HPDE6-E6E7 (cell line): ENCODE results near the gene DNHD1.
A peak's percentile ranks its signal among the peaks of the same experiment; 100 is the strongest.
"Not testable (repeated sequence)": the region's sequence is repeated elsewhere in the genome, so short reads cannot be mapped to it uniquely, and the experiment has no call there.

ENCODE experiments used
- DNase-seq: peaks from one replicate; pipeline ENCODE4 v3.0.0; 2011; ENCODE audit warnings: missing footprints; ENCODE audit errors: extremely low spot score

Gene DNHD1

DNA sequence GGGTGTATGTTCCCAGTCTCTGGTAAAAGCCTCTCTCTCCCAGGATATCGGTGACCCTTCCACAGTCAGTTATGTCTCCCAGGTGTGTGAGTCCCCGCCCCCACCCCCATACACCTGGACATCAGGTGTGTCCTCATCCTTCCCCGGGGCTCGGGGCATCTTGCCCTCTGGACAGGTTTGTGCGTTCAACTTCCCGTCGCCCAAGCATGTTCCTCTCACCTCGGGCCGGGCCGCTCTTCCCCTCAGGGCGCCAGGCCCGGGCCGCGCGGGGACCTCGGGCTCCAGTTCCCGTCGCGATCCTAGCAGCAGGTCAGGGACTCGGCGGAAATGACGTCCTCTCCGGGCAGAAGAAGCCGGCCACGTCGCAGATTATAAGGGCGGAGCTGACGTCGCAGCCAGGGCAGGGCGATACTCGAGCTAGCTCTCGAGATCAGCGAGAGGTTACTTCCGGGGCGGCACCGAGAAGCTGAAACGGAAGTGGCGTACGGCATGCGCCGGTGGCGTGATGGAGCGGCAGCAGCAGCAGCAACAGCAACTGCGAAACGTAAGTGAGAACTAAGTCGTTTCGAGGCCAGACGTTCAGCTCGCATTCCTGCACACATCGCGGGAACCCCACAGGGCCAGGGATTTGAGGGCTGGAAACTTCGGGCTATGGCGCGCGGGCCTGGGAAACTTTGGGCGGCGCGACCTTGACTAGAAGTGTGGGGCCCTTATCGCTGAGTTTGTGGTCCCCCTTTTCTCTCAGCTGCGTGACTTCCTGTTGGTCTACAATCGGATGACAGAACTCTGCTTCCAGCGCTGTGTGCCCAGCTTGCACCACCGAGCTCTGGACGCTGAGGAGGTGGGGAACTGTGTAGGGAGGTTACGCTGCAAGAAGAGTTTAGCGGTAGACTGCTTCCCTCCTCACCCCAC, 15.8 kb upstream of the DNHD1 start, which contains the start of the genes ARFIP2 and TIMM10B:
ARFIP2 (minus strand) TSS at position 320 of the 912 bp plus-strand sequence. CDS start 910 bp downstream, outside the sequence.
TIMM10B (plus strand) TSS at position 490 of the 912 bp plus-strand sequence; CDS start at position 506, 16 bp downstream.
- peak; percentile 98 for DNase-seq

DNA sequence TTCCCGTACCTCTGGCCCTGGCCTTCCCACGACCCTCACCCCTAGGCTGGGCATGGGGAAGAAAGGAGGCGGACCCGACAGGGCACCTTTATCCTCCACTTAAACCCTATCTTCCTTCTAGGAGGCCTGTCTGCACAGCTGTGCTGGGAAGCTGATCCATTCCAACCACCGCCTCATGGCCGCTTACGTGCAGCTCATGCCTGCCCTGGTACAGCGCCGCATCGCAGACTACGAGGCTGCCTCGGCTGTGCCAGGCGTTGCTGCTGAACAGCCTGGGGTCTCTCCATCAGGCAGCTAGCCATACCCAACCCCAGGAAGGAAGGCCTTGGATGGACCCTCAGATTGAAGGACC, 15.2 kb upstream of the DNHD1 start:
- no peak for DNase-seq

DNA sequence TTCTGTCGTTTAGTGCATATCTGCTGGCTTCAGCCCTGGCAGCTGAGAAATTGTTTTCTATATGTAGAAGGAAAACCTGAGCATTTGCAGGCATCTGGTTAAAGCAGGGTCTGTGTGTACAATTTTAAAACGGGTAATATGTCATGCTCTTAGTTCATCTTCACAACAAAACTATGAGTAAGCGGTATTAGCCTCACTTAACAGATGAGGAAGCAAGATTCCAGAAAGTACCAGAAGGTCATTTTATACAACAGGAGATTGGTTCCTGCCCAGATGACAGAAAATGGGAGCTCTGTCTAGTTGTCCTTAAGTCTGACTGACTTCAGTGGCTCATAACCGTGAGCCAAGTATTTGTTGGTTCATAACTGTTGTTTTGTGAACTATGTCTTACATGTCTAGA, 14.6 kb upstream of the DNHD1 start:
- no peak for DNase-seq

DNA sequence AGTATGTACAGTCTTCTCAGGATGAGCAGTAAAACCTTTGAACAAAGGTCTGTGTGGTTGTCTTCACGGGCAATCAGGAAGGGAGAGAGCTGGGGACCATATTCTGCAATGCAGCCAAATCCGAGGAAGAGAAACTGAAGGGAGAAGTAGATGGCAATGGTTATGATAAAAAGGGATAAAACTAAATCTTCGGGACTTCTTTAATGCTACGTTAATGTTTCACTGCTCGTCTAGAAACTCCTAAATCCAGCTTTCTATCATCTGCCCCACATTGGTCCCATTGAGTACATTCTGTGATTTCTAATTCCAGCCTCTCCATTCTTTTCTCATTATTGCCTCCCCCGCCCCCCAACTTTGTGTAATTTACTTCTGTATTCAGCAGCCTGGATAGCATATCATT, 14.1 kb upstream of the DNHD1 start:
- DNase-seq = no peak

DNA sequence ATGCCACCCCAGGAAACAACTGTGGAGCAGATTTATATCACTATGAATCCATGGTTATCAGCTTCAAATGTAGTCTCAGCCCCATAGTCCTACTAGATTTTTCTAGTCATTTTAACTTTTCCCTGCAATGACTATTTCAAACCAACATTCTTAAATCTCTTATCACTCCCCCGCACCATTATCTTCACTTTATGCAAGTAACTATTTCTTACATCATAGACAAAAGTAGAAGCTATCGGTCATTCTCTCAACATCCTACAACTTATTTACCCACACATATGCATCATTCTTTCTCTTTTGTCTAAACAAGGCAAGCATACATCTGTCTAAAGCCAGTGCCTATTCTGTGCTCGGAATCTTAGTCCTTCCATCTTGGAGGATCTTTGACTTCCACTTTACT, 11.4 kb upstream of the DNHD1 start:
- no peak for DNase-seq

DNA sequence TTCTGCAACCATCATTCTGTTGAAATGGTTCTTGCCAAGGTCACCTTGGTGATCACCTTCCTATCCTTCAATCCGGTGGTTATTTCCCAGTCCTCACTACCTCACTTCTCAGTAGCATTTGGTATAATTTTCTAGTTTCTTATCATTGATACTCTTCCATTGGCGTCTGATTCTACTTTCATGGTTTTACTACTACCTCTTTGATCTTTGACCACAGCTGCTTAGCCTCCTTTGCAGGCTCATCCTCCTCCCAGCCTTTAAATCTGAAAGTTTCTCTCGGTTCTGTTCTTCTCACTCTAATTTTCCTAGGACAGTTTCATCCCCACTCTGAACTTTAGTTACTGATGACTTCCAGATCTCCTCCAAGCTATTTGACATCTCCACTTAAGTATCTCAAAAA, 10.8 kb upstream of the DNHD1 start:
- no peak for DNase-seq

DNA sequence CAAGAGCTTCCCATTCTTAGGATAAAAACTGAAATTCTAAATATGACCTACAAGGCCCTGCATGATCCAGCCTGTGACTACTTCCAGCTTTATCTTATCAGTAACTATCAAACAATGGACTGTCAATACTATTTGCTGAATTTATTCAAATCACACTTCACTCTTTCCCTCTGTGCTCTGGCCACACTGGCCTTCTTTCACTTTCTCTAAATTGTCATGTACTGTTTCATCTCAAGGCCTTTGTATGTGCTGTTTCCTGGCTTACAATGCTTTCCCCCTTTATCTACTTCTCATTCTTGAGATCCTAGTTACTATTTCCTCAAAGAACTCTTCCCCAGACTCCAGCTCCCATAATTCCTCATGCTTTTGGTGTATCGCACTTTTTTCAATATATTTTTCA, 10.1 kb upstream of the DNHD1 start:
- DNase-seq = no peak

DNA sequence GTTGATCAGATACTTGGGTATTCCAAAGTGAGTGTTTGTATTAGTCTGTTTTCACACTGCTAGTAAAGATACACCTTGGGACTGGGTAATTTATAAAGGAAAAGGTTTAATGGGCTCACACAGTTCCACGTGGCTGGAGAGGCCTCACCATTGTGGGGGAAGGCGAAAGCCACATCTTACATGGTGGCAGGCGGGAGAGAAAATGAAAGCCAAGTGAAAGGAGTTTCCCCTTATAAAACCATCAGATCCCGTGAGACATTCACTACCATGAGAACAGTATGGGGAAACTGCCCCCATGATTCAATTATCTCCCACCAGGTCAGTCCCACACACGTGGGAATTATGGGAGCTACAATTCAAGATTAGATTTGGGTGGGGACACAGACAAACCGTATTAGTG, 8.7 kb upstream of the DNHD1 start:
- no peak for DNase-seq

DNA sequence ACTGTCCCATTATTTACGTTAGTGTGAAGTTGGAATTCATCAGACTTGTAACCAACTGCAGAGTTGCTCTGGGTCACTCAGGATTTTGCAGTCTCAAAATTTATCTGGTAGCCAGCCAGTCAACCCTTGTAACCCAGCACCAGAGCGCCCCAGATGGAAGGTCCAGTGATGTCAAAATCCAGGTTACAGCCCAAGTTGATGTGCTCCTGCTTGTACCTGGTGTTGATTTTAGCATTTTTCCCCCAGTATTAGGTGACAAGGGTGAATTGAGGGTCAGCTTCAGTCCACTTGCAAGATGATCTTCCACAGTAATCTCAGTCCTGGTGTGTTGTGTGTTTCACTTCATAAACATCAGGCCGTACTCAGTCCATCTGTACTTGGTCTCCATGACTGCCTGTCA, 8.3 kb upstream of the DNHD1 start:
- no peak for DNase-seq

DNA sequence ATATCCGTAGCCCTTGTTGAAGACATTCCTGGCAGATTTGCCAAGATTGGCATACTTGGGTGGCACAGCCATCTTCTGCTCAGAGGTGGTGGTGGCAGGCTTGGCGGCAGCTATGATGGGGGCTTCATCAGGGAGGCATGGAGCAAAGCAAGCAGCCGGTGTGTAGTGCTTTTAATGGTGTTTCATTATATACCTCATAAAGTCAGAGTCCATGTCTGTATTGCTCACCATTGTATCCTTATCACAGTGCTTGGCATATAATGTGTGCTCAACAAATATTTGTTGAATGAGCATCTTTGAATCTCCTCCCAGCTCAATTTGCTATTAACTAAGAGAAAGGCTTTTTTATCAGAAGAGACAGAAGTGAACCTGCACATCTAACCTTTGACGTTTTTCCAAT, 7.8 kb upstream of the DNHD1 start:
- no peak for DNase-seq

DNA sequence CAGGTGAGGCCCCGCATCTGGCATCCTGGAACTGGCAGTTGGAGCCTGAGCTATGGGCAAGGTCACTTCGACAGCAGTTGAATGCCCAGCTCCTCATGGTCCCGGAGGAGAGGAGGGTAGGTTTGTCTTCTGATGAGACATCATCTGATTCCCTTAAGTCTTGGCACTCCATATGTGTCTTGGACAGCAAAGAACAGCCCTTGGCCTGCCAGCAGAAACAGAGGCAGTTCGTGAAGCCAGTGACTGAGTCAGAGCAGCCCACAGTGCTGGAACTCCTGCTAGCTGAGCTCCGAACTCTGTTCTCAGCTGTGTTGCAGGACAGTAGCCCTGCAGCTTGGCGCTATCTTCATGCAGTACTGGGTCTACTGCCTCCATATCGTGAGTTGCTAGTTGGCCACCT, 1.0 kb downstream of the DNHD1 start:
- no peak for DNase-seq

DNA sequence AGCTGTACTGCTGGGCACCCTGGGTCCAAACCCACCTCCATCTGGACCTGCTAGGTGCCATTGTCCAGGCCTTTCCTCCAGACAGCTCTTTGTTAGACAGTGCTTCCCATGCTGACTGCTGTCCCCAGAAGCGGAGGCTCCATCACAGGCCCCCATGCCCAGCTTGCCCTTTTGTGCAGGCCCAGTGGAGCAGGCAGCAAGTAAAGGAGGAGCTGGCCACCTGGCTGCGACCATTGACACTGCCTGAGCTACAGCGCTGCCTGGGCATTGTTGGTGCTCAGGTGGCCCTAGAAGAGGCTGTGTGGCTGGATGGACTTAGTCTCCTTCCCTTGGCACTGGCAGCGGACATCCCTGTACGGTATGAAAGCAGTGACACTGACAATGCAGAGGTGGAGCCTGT, 1.5 kb downstream of the DNHD1 start:
- DNase-seq = no peak

DNA sequence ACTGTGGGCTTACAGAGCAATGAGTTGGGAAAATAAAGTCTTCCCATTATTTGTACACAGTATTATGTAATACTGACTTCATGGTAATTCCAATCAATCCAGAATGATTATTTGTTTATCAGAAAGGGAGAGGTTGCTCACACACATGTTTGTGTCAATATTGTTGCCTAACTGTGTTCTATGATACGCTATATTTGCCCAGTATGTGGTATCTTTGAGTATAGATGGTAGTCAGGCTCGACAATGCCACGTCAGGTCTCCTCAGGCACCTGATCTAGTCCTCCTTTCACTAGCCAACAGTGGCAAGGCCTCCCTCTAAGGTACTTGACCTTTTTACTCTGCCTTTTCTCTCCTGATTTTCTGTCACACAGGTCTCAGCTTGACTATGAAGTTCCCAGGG, 5.3 kb downstream of the DNHD1 start:
- DNase-seq = no peak

DNA sequence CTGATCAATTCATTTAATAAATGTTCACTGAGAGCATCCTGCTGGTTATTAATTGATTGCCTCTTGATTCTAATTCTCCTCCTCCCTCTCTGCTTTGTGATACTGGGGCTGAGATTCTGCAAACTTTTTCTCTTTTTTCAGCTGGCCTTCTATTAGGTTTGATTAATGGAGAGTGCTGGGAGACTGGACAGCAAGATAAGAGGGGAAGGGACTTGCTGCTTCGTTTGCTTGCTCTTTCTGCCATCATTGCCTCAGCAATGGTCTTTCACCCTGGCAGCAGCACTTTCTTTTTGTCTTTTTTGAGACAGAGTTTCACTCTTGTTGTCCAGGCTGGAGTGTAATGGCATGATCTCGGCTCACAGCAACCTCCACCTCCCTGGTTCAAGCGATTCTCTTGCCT, 7.1 kb downstream of the DNHD1 start:
- DNase-seq = no peak

DNA sequence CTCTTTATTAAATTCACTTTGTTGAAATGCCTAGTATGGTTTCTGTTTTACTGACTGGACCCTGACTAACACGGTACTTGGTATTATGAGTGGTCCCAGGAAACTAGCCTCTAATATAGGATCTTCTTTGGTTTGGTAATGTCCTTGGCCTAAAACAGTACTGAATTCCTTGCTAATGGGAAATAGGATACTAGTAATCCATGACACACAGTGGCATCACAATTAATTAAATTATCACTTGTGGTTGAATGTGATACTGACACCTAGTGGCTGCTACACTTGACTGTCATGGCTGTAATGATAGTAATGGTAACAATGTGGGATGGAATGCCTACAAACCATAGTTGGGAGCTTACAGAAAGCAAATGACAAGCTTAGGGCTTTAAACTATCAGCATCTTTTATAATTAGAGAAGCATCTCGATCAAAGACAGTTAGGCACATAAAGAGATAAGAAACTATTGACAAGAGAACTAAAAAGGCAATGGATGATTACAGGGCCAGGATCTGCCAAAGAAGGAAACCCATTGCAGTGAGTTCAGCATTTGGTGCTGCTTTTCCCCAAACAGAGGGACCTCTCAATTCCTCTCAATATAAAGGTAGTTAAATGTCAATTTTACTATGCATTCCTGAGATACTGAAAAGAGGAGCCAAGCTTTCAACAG, 8.6 kb downstream of the DNHD1 start:
- DNase-seq = peak; percentile 40

DNA sequence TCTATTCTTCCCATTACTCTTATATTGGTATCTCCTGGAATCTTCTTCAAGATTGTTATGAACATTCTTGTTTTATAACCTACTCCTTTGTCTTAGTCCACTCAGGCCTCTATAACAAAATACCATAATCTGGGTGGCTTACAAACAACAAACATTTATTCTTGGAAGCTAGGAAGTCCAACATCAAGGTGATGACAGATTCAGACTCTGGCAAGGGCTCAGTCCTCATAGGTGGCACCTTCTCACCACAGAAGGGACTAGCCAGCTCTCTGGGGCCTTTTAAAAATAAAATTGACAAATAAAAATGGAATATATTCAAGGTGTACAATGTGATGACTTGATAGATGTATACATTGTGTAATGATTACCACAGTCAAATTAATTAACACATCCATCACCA, 19.8 kb downstream of the DNHD1 start:
- DNase-seq = no peak

DNA sequence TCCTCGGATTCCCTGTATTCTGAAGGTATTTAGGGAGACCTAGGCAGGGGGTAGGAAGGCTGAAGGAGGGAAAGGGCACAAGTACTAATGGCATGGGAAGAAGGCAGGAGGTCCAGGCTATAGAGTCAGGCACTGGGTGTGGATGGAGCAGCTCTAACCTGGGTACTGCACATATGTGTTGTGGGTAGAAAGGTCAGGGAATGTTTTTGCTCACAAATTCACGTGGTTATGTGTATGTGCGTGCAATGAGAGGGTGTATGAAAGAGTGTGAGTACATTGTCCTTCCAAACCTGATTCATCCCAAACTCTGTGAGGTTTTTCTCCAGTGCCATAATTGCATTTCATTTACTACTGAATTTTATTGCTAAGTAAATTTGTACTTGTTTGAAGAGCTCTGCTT, 23.2 kb downstream of the DNHD1 start:
- no peak for DNase-seq

DNA sequence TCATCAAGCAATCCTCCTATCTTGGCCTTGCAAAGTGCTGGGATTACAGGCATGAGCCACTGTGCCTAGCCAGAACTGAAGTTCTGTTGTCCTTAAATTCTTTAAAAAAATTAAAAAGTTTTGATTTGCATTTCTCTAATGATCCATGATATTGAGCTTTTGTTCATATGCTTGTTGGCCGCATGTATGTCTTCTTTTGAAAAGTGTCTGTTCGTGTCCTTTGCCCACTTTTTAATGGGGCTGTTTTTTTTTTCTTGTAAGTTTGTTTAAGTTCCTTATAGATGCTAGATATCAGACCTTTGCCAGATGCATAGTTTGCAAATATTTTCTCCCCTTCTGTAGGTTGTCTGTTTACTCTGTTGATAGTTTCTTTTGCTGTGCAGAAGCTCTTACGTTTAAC, 24.9 kb downstream of the DNHD1 start:
- DNase-seq = not testable (repeated sequence)

DNA sequence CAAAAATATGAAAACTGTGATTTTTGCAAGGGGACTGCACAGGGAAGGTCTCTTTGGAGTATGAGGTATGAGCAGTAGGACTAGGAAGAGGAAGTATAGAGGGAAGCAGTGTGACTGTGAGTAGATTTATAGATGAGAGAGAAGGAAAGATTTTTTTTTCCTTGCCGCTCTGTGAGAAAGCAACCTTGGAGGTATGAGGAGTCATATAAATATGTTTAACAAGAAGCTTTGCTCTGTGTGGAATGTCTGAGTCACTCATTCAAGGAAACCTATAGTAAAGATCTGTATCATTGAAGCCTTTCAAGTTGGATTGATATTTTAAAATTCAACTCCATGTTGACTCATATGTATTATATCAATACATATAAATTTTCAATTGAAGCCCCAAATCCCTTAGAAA, 26.2 kb downstream of the DNHD1 start:
- DNase-seq = peak; percentile 23

DNA sequence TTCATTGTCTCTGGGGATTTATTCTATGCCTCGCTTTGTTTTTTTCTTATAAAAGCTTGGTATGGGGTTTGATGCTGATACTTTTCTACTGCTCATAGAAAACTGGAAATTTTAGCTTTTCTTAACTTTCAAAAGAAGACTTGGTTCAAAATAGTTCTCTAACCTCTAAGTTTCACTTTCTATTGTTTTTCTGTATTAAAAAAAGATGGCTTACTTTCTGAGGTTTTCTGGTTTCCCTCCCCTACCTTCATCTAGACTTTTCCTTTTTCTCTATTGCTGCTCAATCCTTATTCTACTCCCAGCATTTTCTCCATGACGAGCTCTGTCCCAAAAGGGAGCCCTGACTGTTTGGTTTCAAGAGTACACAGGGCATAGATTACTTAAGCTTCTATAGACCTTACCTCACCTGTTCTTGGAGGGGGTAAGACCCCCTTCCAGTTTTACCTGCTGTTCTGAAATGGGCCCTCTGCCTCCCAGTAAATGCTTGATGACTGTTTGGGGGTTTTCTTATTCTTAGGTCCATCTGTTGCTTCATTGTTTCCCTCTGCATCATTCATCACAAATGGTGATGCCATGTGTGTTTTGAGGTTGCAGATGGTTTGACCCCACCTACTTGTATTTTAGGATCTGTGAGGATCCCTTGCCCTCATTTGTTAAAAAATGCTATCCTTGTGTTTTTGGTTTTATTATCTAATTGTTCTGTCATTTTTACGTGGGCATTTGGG, 29.5 kb downstream of the DNHD1 start:
- DNase-seq = no peak

DNA sequence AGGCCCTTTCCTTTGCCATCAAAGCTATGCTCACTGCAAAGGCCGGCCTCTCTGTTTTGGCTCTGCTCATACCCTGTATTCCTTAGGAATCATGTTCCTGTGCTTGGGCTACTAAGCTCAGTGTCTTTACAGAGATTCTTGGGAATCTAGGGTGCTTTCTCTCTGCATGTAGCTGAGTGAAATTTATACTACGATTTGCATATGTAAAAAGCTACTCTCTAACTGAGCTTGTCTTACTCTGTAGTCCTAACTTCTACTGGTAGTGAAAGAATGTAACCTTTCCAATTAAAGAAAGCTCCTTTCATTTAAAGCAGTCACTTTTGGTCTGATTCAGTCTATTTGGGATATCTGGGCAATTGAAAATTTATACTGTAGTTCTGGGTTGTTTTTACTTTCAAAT, 32.2 kb downstream of the DNHD1 start:
- DNase-seq = no peak

DNA sequence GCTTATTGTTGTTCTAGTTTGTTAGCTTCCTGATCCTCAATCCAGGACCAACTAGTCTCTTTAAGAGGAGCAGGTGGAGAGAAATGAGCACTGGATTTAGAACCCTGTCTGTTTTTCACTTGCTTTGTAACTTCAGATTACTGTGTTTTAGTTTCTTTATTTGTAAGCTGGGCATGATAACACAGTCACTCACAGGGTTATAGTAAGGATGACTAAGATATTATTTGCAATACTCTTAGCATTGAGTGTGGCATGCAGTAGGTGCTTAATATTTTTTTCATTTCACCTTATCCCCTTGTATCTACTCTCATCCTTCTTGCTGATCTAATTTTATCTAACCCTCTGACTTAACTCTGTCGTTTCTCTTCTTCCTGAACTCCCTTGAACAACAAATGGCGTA, 33.8 kb downstream of the DNHD1 start:
- DNase-seq = no peak
